WTC11 (cell line): ENCODE data around the gene SCN8A. TPM values are rescaled to one million over a fixed set of nuclear protein-coding genes. Genes with fewer than 3 reads are reported as not detected.

Experiments used
- ATAC-seq: fragments of 200-7000 bp; cut with Tn5 transposase; 2 replicates; pipeline ENCODE4 v1.10.0; 2021; ENCODE audit warnings: mild to moderate bottlenecking, moderate library complexity
- CTCF ChIA-PET: fragments of 300-600 bp; sonication (Branson Sonifier 250); formaldehyde crosslinking; loops from one replicate; lab custom pipeline; 2021; ENCODE audit warnings: antibody characterized with exemption; lab: Charles Lee
- POLR2A ChIA-PET: fragments of 350-600 bp; sonication (Branson Sonifier 250); formaldehyde crosslinking; loops from one replicate; lab custom pipeline; 2021; ENCODE audit warnings: antibody characterized with exemption; lab: Charles Lee
- DNase-seq: peaks from one replicate; pipeline ENCODE4 v3.0.0; 2021; ENCODE audit warnings: low spot score
- H3K27ac Mint-ChIP-seq: 2 replicates; pipeline ENCODE4 v1.8.0; 2021; ENCODE audit warnings: mixed read lengths
- H3K27me3 Mint-ChIP-seq: 2 replicates; pipeline ENCODE4 v1.8.0; 2021; ENCODE audit warnings: low read depth, mild to moderate bottlenecking, moderate library complexity, mixed read lengths
- H3K36me3 Mint-ChIP-seq: 2 replicates; pipeline ENCODE4 v1.8.0; 2021; ENCODE audit warnings: mixed read lengths
- H3K4me1 Mint-ChIP-seq: 2 replicates; pipeline ENCODE4 v1.8.0; 2022; ENCODE audit warnings: mixed read lengths
- H3K4me3 Mint-ChIP-seq: 2 replicates; pipeline ENCODE4 v1.8.0; 2021; ENCODE audit warnings: mild to moderate bottlenecking, moderate library complexity, mixed read lengths
- H3K9me3 Mint-ChIP-seq: 2 replicates; pipeline ENCODE4 v1.8.0; 2021; ENCODE audit warnings: mixed read lengths
- AR ChIP-seq: fragments of 250-450 bp; sonication (Bioruptor Pico); IDR thresholded peaks from 2 replicates; pipeline ENCODE4 v1.9.0; 2021; ENCODE audit warnings: mild to moderate bottlenecking
- CBFB ChIP-seq: sonication (generic); formaldehyde crosslinking; IDR thresholded peaks from 2 replicates; pipeline ENCODE4 v1.8.1; 2022; ENCODE audit warnings: mild to moderate bottlenecking, low read depth, missing genetic modification reagents
- CREB1 ChIP-seq: sonication (generic); formaldehyde crosslinking; IDR thresholded peaks from 2 replicates; pipeline ENCODE4 v1.8.0; 2023; ENCODE audit warnings: mild to moderate bottlenecking, missing genetic modification reagents
- ELF4 ChIP-seq: sonication (generic); formaldehyde crosslinking; IDR thresholded peaks from 2 replicates; pipeline ENCODE4 v1.8.1; 2022; ENCODE audit warnings: low read depth, mild to moderate bottlenecking, moderate library complexity, missing genetic modification reagents
- GRHL2 ChIP-seq: fragments of 250-450 bp; sonication (Bioruptor Pico); IDR thresholded peaks from 2 replicates; pipeline ENCODE4 v1.8.0; 2022; ENCODE audit warnings: mild to moderate bottlenecking, moderate library complexity; ENCODE audit not compliant: insufficient replicate concordance, severe bottlenecking
- HMGA2 ChIP-seq: fragments of 250-450 bp; sonication (Bioruptor Pico); IDR thresholded peaks from 2 replicates; pipeline ENCODE4 v1.4.0; 2021; ENCODE audit warnings: mild to moderate bottlenecking, moderate library complexity
- HMGXB4 ChIP-seq: sonication (generic); formaldehyde crosslinking; IDR thresholded peaks from 2 replicates; pipeline ENCODE4 v1.8.1; 2023; ENCODE audit warnings: mild to moderate bottlenecking, moderate library complexity, missing genetic modification reagents
- IRF1 ChIP-seq: sonication (generic); formaldehyde crosslinking; IDR thresholded peaks from 2 replicates; pipeline ENCODE4 v1.8.0; 2023; ENCODE audit warnings: missing genetic modification reagents
- MXD4 ChIP-seq: fragments of 250-450 bp; sonication (Bioruptor Pico); IDR thresholded peaks from 2 replicates; pipeline ENCODE4 v1.8.0; 2021; ENCODE audit warnings: mild to moderate bottlenecking, moderate library complexity, borderline replicate concordance
- NFE2L1 ChIP-seq: sonication (generic); formaldehyde crosslinking; IDR thresholded peaks from 2 replicates; pipeline ENCODE4 v1.8.1; 2023; ENCODE audit warnings: missing genetic modification reagents
- NR2C2 ChIP-seq: sonication (generic); formaldehyde crosslinking; IDR thresholded peaks from 2 replicates; pipeline ENCODE4 v1.8.0; 2022; ENCODE audit warnings: mild to moderate bottlenecking, missing genetic modification reagents
- SOX15 ChIP-seq: fragments of 250-450 bp; sonication (Bioruptor Pico); IDR thresholded peaks from 2 replicates; pipeline ENCODE4 v1.9.0; 2021; ENCODE audit warnings: mild to moderate bottlenecking
- ZBTB21 ChIP-seq: sonication (generic); formaldehyde crosslinking; IDR thresholded peaks from 2 replicates; pipeline ENCODE4 v1.8.1; 2023; ENCODE audit warnings: mild to moderate bottlenecking, missing genetic modification reagents, borderline replicate concordance
- ZBTB43 ChIP-seq: sonication (generic); formaldehyde crosslinking; IDR thresholded peaks from 2 replicates; pipeline ENCODE4 v1.8.1; 2023; ENCODE audit warnings: mild to moderate bottlenecking, missing genetic modification reagents
- ZNF138 ChIP-seq: sonication (generic); formaldehyde crosslinking; conservative IDR thresholded peaks from 2 replicates; pipeline ENCODE4 v1.8.1; 2022; ENCODE audit warnings: mild to moderate bottlenecking, moderate library complexity, missing genetic modification reagents
- ZNF317 ChIP-seq: sonication (generic); formaldehyde crosslinking; IDR thresholded peaks from 2 replicates; pipeline ENCODE4 v1.8.1; 2023; ENCODE audit warnings: low read depth, mild to moderate bottlenecking, moderate library complexity, missing genetic modification reagents, borderline replicate concordance
- total RNA-seq: library from RNA; stranded (reverse); gene quantifications from 3 replicates; pipeline ENCODE4 v1.2.3, GENCODE V29; 2021
- TF ChIP-seq, protein P1 (sequence below): fragments of 250-450 bp; sonication (Bioruptor Pico); IDR thresholded peaks from 2 replicates; pipeline ENCODE4 v1.9.0; 2021; ENCODE audit warnings: mild to moderate bottlenecking, borderline replicate concordance
- TF ChIP-seq, protein P2 (sequence below): sonication (generic); formaldehyde crosslinking; IDR thresholded peaks from 2 replicates; pipeline ENCODE4 v1.8.0; 2022; ENCODE audit warnings: mild to moderate bottlenecking, missing genetic modification reagents
- TF ChIP-seq, protein P3 (sequence below): sonication (generic); formaldehyde crosslinking; IDR thresholded peaks from 2 replicates; pipeline ENCODE4 v1.8.0; 2022; ENCODE audit warnings: mild to moderate bottlenecking, missing genetic modification reagents
- TF ChIP-seq, protein P4 (sequence below): sonication (generic); formaldehyde crosslinking; conservative IDR thresholded peaks from 2 replicates; pipeline ENCODE4 v1.8.1; 2022; ENCODE audit warnings: mild to moderate bottlenecking, missing genetic modification reagents

SCN8A gene
- total RNA-seq, 1 experiment from 2014 or later, result 14.4 TPM

GRCh38 chr12:51714666-51715065 lies 123.6 kb downstream of the SCN8A start (continued):
- TF ChIP-seq, protein P1, sequence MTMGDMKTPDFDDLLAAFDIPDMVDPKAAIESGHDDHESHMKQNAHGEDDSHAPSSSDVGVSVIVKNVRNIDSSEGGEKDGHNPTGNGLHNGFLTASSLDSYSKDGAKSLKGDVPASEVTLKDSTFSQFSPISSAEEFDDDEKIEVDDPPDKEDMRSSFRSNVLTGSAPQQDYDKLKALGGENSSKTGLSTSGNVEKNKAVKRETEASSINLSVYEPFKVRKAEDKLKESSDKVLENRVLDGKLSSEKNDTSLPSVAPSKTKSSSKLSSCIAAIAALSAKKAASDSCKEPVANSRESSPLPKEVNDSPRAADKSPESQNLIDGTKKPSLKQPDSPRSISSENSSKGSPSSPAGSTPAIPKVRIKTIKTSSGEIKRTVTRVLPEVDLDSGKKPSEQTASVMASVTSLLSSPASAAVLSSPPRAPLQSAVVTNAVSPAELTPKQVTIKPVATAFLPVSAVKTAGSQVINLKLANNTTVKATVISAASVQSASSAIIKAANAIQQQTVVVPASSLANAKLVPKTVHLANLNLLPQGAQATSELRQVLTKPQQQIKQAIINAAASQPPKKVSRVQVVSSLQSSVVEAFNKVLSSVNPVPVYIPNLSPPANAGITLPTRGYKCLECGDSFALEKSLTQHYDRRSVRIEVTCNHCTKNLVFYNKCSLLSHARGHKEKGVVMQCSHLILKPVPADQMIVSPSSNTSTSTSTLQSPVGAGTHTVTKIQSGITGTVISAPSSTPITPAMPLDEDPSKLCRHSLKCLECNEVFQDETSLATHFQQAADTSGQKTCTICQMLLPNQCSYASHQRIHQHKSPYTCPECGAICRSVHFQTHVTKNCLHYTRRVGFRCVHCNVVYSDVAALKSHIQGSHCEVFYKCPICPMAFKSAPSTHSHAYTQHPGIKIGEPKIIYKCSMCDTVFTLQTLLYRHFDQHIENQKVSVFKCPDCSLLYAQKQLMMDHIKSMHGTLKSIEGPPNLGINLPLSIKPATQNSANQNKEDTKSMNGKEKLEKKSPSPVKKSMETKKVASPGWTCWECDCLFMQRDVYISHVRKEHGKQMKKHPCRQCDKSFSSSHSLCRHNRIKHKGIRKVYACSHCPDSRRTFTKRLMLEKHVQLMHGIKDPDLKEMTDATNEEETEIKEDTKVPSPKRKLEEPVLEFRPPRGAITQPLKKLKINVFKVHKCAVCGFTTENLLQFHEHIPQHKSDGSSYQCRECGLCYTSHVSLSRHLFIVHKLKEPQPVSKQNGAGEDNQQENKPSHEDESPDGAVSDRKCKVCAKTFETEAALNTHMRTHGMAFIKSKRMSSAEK (CRISPR knock-in tag), result no peak
- TF ChIP-seq, protein P2, sequence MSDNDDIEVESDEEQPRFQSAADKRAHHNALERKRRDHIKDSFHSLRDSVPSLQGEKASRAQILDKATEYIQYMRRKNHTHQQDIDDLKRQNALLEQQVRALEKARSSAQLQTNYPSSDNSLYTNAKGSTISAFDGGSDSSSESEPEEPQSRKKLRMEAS (CRISPR knock-in tag), result no peak
- TF ChIP-seq CBFB (CRISPR knock-in tag) (no peak), NR2C2 (CRISPR knock-in tag) (no peak), HMGA2 (CRISPR knock-in tag) (no peak), ZBTB43 (CRISPR knock-in tag) (no peak), GRHL2 (CRISPR knock-in tag) (no peak), IRF1 (CRISPR knock-in tag) (no peak), SOX15 (CRISPR knock-in tag) (no peak)
- TF ChIP-seq, protein P3, sequence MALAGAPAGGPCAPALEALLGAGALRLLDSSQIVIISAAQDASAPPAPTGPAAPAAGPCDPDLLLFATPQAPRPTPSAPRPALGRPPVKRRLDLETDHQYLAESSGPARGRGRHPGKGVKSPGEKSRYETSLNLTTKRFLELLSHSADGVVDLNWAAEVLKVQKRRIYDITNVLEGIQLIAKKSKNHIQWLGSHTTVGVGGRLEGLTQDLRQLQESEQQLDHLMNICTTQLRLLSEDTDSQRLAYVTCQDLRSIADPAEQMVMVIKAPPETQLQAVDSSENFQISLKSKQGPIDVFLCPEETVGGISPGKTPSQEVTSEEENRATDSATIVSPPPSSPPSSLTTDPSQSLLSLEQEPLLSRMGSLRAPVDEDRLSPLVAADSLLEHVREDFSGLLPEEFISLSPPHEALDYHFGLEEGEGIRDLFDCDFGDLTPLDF (CRISPR knock-in tag), result no peak
- TF ChIP-seq, protein P4, sequence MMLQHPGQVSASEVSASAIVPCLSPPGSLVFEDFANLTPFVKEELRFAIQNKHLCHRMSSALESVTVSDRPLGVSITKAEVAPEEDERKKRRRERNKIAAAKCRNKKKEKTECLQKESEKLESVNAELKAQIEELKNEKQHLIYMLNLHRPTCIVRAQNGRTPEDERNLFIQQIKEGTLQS (CRISPR knock-in tag), result no peak

GRCh38 chr12:51717326-51717925 lies 126.4 kb downstream of the SCN8A start:
- no peak for ATAC-seq
- POLR2A ChIA-PET, result no interaction called here
- H3K36me3 Mint-ChIP-seq, result peaks cover 8% of the 10 kb centered on the region; the same call in 1 of the 2 replicates
- no peaks in the 10 kb centered on the region for H3K9me3 Mint-ChIP-seq
- no peak overlapping the region for H3K4me3 Mint-ChIP-seq
- H3K27me3 Mint-ChIP-seq, result peaks cover 6% of the 10 kb centered on the region
- H3K27ac Mint-ChIP-seq, result no peak overlapping the region
- CTCF ChIA-PET, result no interaction called here
- no peak for DNase-seq
- no peaks in the 10 kb centered on the region; the same call in 1 of the 2 replicates for H3K4me1 Mint-ChIP-seq
- TF ChIP-seq ZNF138 (CRISPR knock-in tag) (no peak), ZNF317 (CRISPR knock-in tag) (no peak), MXD4 (CRISPR knock-in tag) (no peak), HMGXB4 (CRISPR knock-in tag) (no peak), ELF4 (CRISPR knock-in tag) (no peak), NFE2L1 (CRISPR knock-in tag) (no peak), AR (CRISPR knock-in tag) (no peak), CREB1 (CRISPR knock-in tag) (no peak), ZBTB21 (CRISPR knock-in tag) (no peak)
- TF ChIP-seq, protein P3 (CRISPR knock-in tag), result no peak
